Articular chondrocyte of knee joint (primary cell): ENCODE measurements around the gene DDX1. TPM values are rescaled to one million over a fixed set of nuclear protein-coding genes. Genes with fewer than 3 reads are reported as not detected.

Source experiments
- total RNA-seq: library from RNA; depleted of rRNA; stranded (reverse); fragments of >200 nt; gene quantifications from 2 replicates; pipeline ENCODE4 v1.2.3, GENCODE V29; 2012

DDX1 gene
- total RNA-seq, result 91.6 and 113 TPM in 2 replicates

DNA sequence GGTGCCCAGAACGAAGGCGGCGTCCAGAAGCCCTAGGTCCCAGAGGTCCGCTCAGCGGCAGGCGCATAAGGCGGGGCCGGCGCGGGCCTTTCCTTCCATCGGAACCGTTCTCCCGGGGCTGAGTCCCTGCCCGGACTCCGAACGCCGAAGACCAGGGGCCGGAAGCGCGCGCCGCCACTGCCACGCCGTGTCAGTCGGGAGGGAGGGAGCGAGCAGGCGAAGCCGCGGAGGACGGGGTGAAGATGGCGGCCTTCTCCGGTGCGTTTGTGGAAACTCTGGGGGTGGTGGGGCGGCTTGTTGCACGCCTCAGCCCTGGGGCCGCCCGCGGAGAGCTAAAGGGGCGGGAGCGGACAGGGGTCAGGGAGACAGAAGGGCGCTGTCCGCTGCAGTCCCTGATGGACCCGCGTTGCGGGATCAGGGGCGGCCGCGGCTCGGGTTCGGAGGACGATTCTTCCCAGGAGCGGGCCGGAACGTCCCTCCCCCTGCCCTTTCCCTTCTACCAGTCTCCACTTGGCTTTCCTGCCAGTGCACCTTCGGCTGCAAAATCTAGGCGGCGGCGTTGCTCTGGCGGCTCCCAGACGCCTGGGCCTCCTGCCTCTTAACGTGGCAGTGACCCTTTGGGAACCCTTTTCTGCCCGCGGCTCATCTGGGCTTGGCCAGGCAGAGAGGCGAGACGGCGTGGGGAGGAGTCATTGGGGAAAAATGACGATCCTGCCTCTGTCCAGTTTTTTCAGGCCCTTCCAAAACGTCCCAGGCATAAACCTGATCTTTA is at the start of gene DDX1:
Gene DDX1, plus strand, starts transcription at position 177 of the 772 bp plus-strand sequence. Its CDS starts 66 bp downstream, at position 243.

GRCh38 chr2:15560988-15561573 is 30.6 kb upstream of the DDX1 start, which contains the start of gene NBAS:
NBAS (minus strand) TSS chr2:15561334; CDS start chr2:15561304, 30 bp downstream.

Other genes starting within 250 kb of the DDX1 start
- 82.2 and 84.2 TPM in 2 replicates for gene NBAS, start 30.5 kb upstream of the DDX1 start, total RNA-seq